ENCODE results near the gene ZSCAN2.

- no peak for TF ChIP-seq CTCF (conservative IDR thresholded peaks at IDR 0.05)
- TF ChIP-seq ZFX (IDR thresholded peaks at IDR 0.05): no peak
Measured at GRCh38 chr15:84648539-84648938, 47.7 kb downstream of the ZSCAN2 start.
